Measurements from ENCODE around the gene BAD. TPM values are rescaled to one million over a fixed set of nuclear protein-coding genes. Genes with fewer than 3 reads are reported as not detected.

Gene BAD
- total RNA-seq, 1 donor from 2014 or later, result 19.0 TPM

- Histone ChIP-seq H3K79me2 (ENCODE audit: low read depth) (peaks cover 18% of the 10 kb centered on the region), H4K20me1 (ENCODE audit: low read depth) (peaks cover 21% of the 10 kb centered on the region), H3K9ac (peak within 1 kb of the TSS; percentile 44), H3F3A (ENCODE audit: low read depth) (peaks cover 25% of the 10 kb centered on the region), H3K4me2 (peak within 1 kb of the TSS; percentile 98), H3K27ac (peak within 1 kb of the TSS; percentile 31), H3K36me3 (no peaks in the 10 kb centered on the region), H3K9me3 (ENCODE audit: low read depth) (no peaks in the 10 kb centered on the region), H2AFZ (replicated peaks) (peak within 1 kb of the TSS; percentile 55), H3K4me1 (peaks cover 10% of the 10 kb centered on the region), H3K4me3 (peak within 1 kb of the TSS; percentile 87), H3K27me3 (peaks cover 41% of the 10 kb centered on the region)
- H3K9me3 Mint-ChIP-seq, result no peaks in the 10 kb centered on the region
- no peaks in the 10 kb centered on the region for H3K36me3 Mint-ChIP-seq
- TF ChIP-seq EZH2phosphoT487 (IDR thresholded peaks at IDR 0.05) (no peak), EZH2 (IDR thresholded peaks at IDR 0.05) (no peak)
- TF ChIP-seq, protein P1, sequence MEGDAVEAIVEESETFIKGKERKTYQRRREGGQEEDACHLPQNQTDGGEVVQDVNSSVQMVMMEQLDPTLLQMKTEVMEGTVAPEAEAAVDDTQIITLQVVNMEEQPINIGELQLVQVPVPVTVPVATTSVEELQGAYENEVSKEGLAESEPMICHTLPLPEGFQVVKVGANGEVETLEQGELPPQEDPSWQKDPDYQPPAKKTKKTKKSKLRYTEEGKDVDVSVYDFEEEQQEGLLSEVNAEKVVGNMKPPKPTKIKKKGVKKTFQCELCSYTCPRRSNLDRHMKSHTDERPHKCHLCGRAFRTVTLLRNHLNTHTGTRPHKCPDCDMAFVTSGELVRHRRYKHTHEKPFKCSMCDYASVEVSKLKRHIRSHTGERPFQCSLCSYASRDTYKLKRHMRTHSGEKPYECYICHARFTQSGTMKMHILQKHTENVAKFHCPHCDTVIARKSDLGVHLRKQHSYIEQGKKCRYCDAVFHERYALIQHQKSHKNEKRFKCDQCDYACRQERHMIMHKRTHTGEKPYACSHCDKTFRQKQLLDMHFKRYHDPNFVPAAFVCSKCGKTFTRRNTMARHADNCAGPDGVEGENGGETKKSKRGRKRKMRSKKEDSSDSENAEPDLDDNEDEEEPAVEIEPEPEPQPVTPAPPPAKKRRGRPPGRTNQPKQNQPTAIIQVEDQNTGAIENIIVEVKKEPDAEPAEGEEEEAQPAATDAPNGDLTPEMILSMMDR (IDR thresholded peaks at IDR 0.05), result no peak
- peaks cover 24% of the 10 kb centered on the region for H3K4me1 Mint-ChIP-seq
- H3K27me3 Mint-ChIP-seq (ENCODE audit: insufficient read depth, low read depth), result peaks cover 28% of the 10 kb centered on the region
- H3K27ac Mint-ChIP-seq, result peak within 1 kb of the TSS; percentile 12
- peak; percentile 100 for DNase-seq (ENCODE audit: low spot score)
- H3K4me3 Mint-ChIP-seq, result peak within 1 kb of the TSS; percentile 95
These were observed 20.7 kb upstream of the BAD start, which contains the start of gene ESRRA for GRCh38 chr11:64305075-64305690. Gene ESRRA, plus strand, starts transcription at chr11:64305524. Its CDS starts 1,656 bp downstream, at chr11:64307180.

DNA sequence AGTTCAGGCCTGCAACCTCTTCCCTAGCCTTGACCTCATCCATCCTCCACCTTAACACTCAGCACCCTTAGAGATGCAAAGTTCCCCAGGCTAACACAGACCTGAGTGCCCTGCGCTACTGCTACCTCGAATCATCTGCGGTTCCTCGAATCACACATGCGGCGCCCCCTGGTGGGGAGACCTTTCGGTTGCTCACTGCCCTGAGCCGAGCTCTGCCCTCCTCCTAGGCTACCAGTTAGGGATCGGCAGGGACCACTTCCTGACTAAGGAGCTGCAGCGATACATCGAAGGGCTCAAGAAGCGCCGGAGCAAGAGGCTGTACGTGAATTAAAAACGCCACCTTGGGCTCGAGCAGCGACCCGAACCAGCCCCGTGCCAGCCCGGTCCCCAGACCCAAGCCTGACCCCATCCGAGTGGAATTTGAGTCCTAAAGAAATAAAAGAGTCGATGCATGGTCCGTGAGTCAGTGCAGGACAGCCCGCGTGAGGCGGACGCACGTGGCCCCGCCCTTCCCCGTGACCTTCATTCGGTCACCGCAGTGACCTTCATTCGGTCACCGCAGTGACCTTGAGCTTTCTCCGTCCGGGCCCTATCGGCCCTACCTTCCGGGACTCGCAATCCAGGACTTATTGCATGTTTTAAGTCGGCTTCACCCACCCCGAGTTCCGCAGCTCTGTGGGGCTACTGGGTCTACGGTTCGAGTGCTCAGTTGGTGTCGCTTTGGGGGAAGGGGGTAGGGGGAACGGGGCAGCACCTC lies 20.0 kb upstream of the BAD start:
- Histone ChIP-seq H3K27me3 (peaks cover 48% of the 10 kb centered on the region), H3K79me2 (ENCODE audit: low read depth) (peaks cover 18% of the 10 kb centered on the region), H3K4me2 (peak overlapping the region; percentile 98), H3K36me3 (no peaks in the 10 kb centered on the region), H3K4me3 (peak overlapping the region; percentile 60), H3K9ac (no peak overlapping the region), H2AFZ (replicated peaks) (peak overlapping the region; percentile 37), H3K9me3 (ENCODE audit: low read depth) (no peaks in the 10 kb centered on the region), H4K20me1 (ENCODE audit: low read depth) (peaks cover 27% of the 10 kb centered on the region), H3K27ac (no peak overlapping the region), H3K4me1 (peaks cover 15% of the 10 kb centered on the region), H3F3A (ENCODE audit: low read depth) (peaks cover 30% of the 10 kb centered on the region)
- Mint-ChIP-seq H3K4me1 (peaks cover 26% of the 10 kb centered on the region), H3K27me3 (ENCODE audit: insufficient read depth, low read depth) (peaks cover 34% of the 10 kb centered on the region), H3K27ac (no peak overlapping the region), H3K4me3 (peak overlapping the region; percentile 91), H3K9me3 (no peaks in the 10 kb centered on the region), H3K36me3 (no peaks in the 10 kb centered on the region)
- no peak for TF ChIP-seq EZH2 (IDR thresholded peaks at IDR 0.05)
- peak; percentile 37 for TF ChIP-seq EZH2phosphoT487 (IDR thresholded peaks at IDR 0.05)
- TF ChIP-seq, protein P1 (IDR thresholded peaks at IDR 0.05), result peak; percentile 96
- peak; percentile 96 for DNase-seq (ENCODE audit: low spot score)

GRCh38 chr11:64304032-64304315 lies 19.5 kb upstream of the BAD start:
- Mint-ChIP-seq H3K9me3 (no peaks in the 10 kb centered on the region), H3K27ac (no peak overlapping the region), H3K4me3 (peak overlapping the region; percentile 91), H3K27me3 (ENCODE audit: insufficient read depth, low read depth) (peaks cover 36% of the 10 kb centered on the region), H3K36me3 (no peaks in the 10 kb centered on the region), H3K4me1 (peaks cover 26% of the 10 kb centered on the region)
- Histone ChIP-seq H3K4me2 (no peak overlapping the region), H3F3A (ENCODE audit: low read depth) (peaks cover 35% of the 10 kb centered on the region), H4K20me1 (ENCODE audit: low read depth) (peaks cover 30% of the 10 kb centered on the region), H3K4me3 (no peak overlapping the region), H3K9ac (no peak overlapping the region), H2AFZ (replicated peaks) (no peak overlapping the region), H3K36me3 (no peaks in the 10 kb centered on the region), H3K9me3 (ENCODE audit: low read depth) (no peaks in the 10 kb centered on the region), H3K27me3 (peaks cover 53% of the 10 kb centered on the region), H3K79me2 (ENCODE audit: low read depth) (peaks cover 18% of the 10 kb centered on the region), H3K4me1 (peaks cover 20% of the 10 kb centered on the region), H3K27ac (no peak overlapping the region)
- TF ChIP-seq, protein P1 (IDR thresholded peaks at IDR 0.05), result no peak
- DNase-seq (ENCODE audit: low spot score), result no peak
